ENCODE measurements around the gene IGF2BP2. TPM values are rescaled to one million over a fixed set of nuclear protein-coding genes. Genes with fewer than 3 reads are reported as not detected.

IGF2BP2 gene
- total RNA-seq, 1 donor from 2014 or later, result 19.0 TPM

Other genes starting within 250 kb of the IGF2BP2 start
- 18.5 and 22.0 TPM in 2 replicates for gene SENP2, start 238.7 kb downstream of the IGF2BP2 start, total RNA-seq
- gene TRA2B, start 113.0 kb upstream of the IGF2BP2 start, total RNA-seq, result 121 and 137 TPM in 2 replicates

Measured in lung microvascular endothelial cell (primary cell).